Activated naive CD8-positive, alpha-beta T cell treated with anti-CD3 and anti-CD28 coated beads, Interleukin-2, amount 10 ng/mL, durations not matched to agents 7 days and 5 days (primary cell): ENCODE results near the gene TRIM29. TPM values are rescaled to one million over a fixed set of nuclear protein-coding genes. Genes with fewer than 3 reads are reported as not detected.

Experiments used
- ATAC-seq: fragments of 150-1000 bp; cut with Tn5 transposase; one replicate; pipeline ENCODE4 v1.10.0; 2021; ENCODE audit warnings: low read depth, moderate library complexity
- POLR2A ChIA-PET: fragments of 350-600 bp; sonication (Branson Sonifier 250); formaldehyde crosslinking; loops from one replicate; lab custom pipeline; 2021; ENCODE audit warnings: antibody characterized with exemption; lab: Charles Lee
- DNase-seq: peaks from one replicate; pipeline ENCODE4 v3.0.0; 2021
- H3K27ac Mint-ChIP-seq: one replicate; pipeline ENCODE4 v1.8.0; 2022; ENCODE audit warnings: mild to moderate bottlenecking, mixed read lengths
- H3K27me3 Mint-ChIP-seq: one replicate; pipeline ENCODE4 v1.8.0; 2022; ENCODE audit warnings: mild to moderate bottlenecking, moderate library complexity, mixed read lengths
- H3K36me3 Mint-ChIP-seq: one replicate; pipeline ENCODE4 v1.8.0; 2021; ENCODE audit warnings: mild to moderate bottlenecking, mixed read lengths
- H3K4me1 Mint-ChIP-seq: one replicate; pipeline ENCODE4 v1.8.0; 2021; ENCODE audit warnings: mixed read lengths
- H3K4me3 Mint-ChIP-seq: one replicate; pipeline ENCODE4 v1.8.0; 2022; ENCODE audit warnings: mild to moderate bottlenecking, moderate library complexity, mixed read lengths
- H3K9me3 Mint-ChIP-seq: one replicate; pipeline ENCODE4 v1.8.0; 2021; ENCODE audit warnings: mixed read lengths
- total RNA-seq, 2 experiments: library from RNA; stranded (reverse); gene quantifications; one replicate each; pipeline ENCODE4 v1.2.3, GENCODE V29; 2021

TRIM29 gene
- total RNA-seq, 2 experiments from 2014 or later = not detected

DNA sequence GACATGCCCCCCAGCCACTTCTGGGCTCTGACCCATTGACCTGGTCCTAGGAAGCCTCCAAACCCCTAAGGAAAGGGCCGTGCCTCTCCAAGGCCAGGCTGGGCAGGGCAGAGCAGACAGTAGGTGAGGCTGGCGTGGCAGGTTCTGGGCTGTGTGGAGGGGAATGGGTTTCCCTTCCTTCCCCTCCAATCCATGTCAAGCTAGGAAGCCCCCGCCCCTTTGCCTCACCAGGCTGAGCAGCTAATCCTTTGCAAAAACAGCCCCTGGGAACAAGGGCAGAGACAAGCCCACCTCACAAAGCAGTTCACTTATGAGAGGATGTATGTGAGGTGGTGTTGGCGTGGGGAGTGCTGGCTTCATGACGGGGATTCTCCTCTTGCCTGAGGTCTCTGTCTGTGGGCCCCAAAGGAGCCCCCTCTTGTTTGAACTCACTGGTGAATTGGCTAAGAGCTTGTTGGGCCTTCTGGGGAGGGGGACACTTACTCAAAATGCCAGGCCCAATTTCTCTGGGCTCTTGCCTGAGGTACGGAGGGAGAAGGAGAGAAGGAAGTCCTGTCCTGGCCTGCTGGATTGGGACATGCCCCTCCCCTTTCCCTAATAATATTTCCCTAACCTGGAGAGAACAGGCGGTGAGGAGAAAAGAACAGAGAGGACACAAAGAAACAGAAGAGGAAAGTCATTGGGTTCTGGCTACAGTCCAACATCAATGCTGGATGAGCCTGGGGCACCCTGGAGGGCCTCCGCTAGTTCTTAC lies 1.6 kb upstream of the TRIM29 start:
- Mint-ChIP-seq H3K4me3 (no peak overlapping the region), H3K27ac (no peak overlapping the region), H3K27me3 (peaks cover 7% of the 10 kb centered on the region), H3K9me3 (no peaks in the 10 kb centered on the region), H3K36me3 (no peaks in the 10 kb centered on the region), H3K4me1 (no peaks in the 10 kb centered on the region)
- ATAC-seq = no peak
- POLR2A ChIA-PET = no interaction called here
- DNase-seq = no peak

- POLR2A ChIA-PET = no interaction called here
- Mint-ChIP-seq H3K9me3 (no peaks in the 10 kb centered on the region), H3K27ac (no peak overlapping the region), H3K36me3 (no peaks in the 10 kb centered on the region), H3K4me3 (no peak overlapping the region), H3K27me3 (peaks cover 5% of the 10 kb centered on the region), H3K4me1 (no peaks in the 10 kb centered on the region)
- ATAC-seq = no peak
- DNase-seq = no peak
Observed at GRCh38 chr11:120137187-120137610, 714 bp downstream of the TRIM29 start.

- no peaks in the 10 kb centered on the region for H3K4me1 Mint-ChIP-seq
- H3K27me3 Mint-ChIP-seq = peaks cover 5% of the 10 kb centered on the region
- H3K27ac Mint-ChIP-seq = no peak overlapping the region
- POLR2A ChIA-PET = no interaction called here
- DNase-seq = no peak
- no peak overlapping the region for H3K4me3 Mint-ChIP-seq
- no peaks in the 10 kb centered on the region for H3K9me3 Mint-ChIP-seq
- no peaks in the 10 kb centered on the region for H3K36me3 Mint-ChIP-seq
- ATAC-seq = no peak
Observed at GRCh38 chr11:120136356-120136755, 1.6 kb downstream of the TRIM29 start.

DNA sequence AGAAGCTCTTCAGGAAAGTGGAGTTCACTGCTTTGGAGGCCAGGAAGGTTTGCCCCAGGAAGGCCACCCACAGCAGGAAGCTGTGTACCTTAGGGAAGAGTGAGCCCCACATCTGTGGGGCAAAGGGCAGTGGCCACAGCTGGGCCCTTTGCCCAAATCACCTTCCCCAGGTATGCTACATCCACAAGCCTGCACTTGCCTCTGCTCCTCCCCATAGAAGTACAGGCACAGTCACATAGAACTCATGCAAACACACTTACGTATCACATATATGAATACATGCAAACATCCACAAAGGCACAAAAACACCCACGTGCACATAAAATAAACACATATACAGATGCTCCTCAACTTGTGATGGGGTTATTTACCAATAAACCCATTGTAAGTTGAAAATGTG lies 2.1 kb downstream of the TRIM29 start:
- no peaks in the 10 kb centered on the region for H3K4me1 Mint-ChIP-seq
- no peak overlapping the region for H3K4me3 Mint-ChIP-seq
- H3K36me3 Mint-ChIP-seq = no peaks in the 10 kb centered on the region
- POLR2A ChIA-PET = no interaction called here
- DNase-seq (no peak), ATAC-seq (no peak)
- peaks cover 5% of the 10 kb centered on the region for H3K27me3 Mint-ChIP-seq
- H3K9me3 Mint-ChIP-seq = no peaks in the 10 kb centered on the region
- H3K27ac Mint-ChIP-seq = no peak overlapping the region

GRCh38 chr11:120134931-120135228 lies 3.0 kb downstream of the TRIM29 start:
- no peaks in the 10 kb centered on the region for H3K4me1 Mint-ChIP-seq
- no peak for ATAC-seq
- no peak overlapping the region for H3K4me3 Mint-ChIP-seq
- H3K36me3 Mint-ChIP-seq = no peaks in the 10 kb centered on the region
- no peaks in the 10 kb centered on the region for H3K9me3 Mint-ChIP-seq
- H3K27ac Mint-ChIP-seq = no peak overlapping the region
- no peaks in the 10 kb centered on the region for H3K27me3 Mint-ChIP-seq
- POLR2A ChIA-PET = no interaction called here
- DNase-seq = peak; percentile 4

GRCh38 chr11:120134106-120134930 lies 3.6 kb downstream of the TRIM29 start:
- DNase-seq = peak; percentile 7

DNA sequence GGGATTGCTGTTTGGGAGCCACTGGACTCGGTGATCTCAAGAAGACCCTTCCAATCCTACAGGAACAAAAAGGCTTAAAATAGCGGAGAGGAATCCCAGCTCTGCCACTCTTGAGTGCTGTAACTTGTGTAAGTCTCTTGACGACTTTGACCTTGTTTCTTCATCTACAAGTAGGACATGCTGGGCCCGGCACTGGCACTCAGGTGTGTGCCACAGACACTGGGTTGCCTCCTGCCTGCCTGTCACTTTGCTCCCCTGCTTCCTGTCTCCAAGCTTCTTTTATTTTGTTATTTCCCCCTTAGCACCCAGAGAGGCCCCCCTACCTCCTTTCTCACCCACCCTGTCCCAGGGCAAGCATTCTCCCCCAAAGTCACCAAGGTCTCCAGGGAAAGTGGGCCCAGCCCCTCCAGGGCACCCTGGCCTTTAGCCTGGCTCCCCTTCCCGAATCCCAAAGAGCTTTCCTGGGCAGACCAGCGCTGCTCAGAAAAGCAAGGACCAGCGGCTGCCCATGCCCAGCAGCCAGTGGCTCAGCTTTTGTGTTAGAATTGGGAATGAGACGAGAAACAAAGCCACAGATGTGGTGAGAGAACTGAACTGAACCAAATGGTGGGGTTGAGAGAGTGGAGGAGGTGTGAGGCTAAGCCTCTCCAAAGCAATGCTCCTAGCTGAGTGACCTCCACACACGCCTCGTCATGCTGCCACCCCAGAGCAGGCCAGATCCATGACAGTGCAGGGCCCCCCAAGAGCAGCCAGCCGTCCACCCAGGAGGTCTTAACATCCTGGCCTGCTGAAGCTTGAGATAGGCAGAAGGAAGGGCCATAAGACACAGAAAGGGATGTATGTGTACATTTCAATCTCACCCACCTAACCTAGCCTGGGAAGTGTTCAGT lies 4.5 kb downstream of the TRIM29 start:
- no peak overlapping the region for H3K27ac Mint-ChIP-seq
- ATAC-seq (no peak), DNase-seq (peak; percentile 5)
- POLR2A ChIA-PET = no interaction called here
- H3K4me1 Mint-ChIP-seq = no peaks in the 10 kb centered on the region
- H3K27me3 Mint-ChIP-seq = no peaks in the 10 kb centered on the region
- H3K9me3 Mint-ChIP-seq = no peaks in the 10 kb centered on the region
- no peaks in the 10 kb centered on the region for H3K36me3 Mint-ChIP-seq
- no peak overlapping the region for H3K4me3 Mint-ChIP-seq

More at GRCh38 chr11:120134106-120134930, 3.6 kb downstream of the TRIM29 start:
- Mint-ChIP-seq H3K9me3 (no peaks in the 10 kb centered on the region), H3K4me3 (no peak overlapping the region), H3K4me1 (no peaks in the 10 kb centered on the region), H3K36me3 (no peaks in the 10 kb centered on the region), H3K27ac (no peak overlapping the region), H3K27me3 (no peaks in the 10 kb centered on the region)
- no peak for ATAC-seq
- POLR2A ChIA-PET = no interaction called here

DNA sequence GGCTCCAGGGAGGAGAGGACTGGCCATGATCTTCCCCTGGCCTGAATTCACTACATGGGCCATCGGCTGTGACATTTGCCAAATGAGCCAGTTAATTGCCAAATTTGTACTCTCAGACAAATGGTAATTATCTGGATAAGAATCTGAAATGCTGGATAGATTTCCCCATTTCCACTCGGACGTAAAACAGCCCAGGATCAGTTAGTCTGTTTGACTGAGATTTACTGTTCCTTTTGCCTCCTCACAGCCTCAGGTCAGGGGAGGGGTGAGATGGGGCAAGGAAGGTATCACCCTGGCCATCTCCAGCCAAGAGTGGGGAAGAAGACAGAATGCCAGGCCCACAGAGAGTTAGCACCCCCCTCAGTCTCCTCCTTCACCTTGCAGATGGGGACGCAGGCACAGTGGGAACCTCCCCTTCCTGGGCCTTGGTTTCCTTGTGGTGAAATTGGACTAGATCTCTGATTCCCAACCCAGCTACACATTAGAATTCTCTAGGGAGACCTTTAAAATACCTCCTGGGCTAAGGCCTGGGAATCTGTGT lies 5.2 kb downstream of the TRIM29 start:
- POLR2A ChIA-PET = no interaction called here

DNA sequence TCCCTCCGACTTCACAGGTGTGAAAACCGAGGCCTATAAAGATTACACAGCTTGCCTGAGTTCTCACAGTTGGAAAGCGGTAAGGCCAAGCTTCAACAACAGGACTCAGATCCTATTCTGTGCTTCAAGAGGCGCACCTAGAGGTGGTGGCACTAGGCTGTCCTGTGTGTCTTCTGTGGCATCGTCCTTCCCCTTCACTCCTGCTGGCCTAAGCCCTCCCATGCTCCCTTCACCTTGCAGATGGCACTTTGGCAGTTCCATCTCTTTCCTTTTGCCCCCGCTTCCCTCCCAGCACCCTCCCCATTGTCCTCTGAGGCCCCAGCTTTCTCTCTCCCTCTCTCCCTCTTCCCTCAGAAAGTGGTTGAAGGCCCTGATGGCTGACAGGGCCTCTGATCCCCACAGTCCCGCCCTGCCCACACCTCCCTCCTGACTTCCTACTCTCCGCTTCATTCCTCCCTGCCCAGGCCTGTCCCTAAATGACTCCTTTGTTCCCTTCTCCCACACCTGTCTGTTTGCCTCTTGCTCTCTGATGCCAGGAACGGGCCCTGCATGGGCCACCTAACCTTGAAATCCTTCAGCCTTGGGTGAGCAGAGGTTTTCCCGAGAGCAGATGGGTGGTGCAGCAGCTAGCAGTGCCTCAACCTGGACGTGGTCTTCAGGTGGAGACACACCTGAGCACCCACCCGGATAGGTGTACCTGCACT lies 5.8 kb downstream of the TRIM29 start:
- POLR2A ChIA-PET = no interaction called here
- Mint-ChIP-seq H3K4me1 (no peaks in the 10 kb centered on the region), H3K9me3 (no peaks in the 10 kb centered on the region), H3K27ac (no peak overlapping the region), H3K36me3 (no peaks in the 10 kb centered on the region), H3K27me3 (no peaks in the 10 kb centered on the region), H3K4me3 (no peak overlapping the region)
- peak; percentile 3 for DNase-seq
- no peak for ATAC-seq

More for the DNA sequence above, 5.2 kb downstream of the TRIM29 start:
- H3K27me3 Mint-ChIP-seq = no peaks in the 10 kb centered on the region
- DNase-seq (peak; percentile 12), ATAC-seq (no peak)
- H3K9me3 Mint-ChIP-seq = no peaks in the 10 kb centered on the region
- H3K4me3 Mint-ChIP-seq = no peak overlapping the region
- H3K4me1 Mint-ChIP-seq = no peaks in the 10 kb centered on the region
- no peaks in the 10 kb centered on the region for H3K36me3 Mint-ChIP-seq
- no peak overlapping the region for H3K27ac Mint-ChIP-seq

GRCh38 chr11:120130991-120131760 lies 6.7 kb downstream of the TRIM29 start:
- H3K36me3 Mint-ChIP-seq = no peaks in the 10 kb centered on the region
- H3K4me1 Mint-ChIP-seq = no peaks in the 10 kb centered on the region
- ATAC-seq = no peak
- H3K9me3 Mint-ChIP-seq = no peaks in the 10 kb centered on the region
- DNase-seq = no peak
- no peaks in the 10 kb centered on the region for H3K27me3 Mint-ChIP-seq
- POLR2A ChIA-PET = no interaction called here
- no peak overlapping the region for H3K27ac Mint-ChIP-seq
- H3K4me3 Mint-ChIP-seq = no peak overlapping the region

- peak; percentile 6 for DNase-seq
- POLR2A ChIA-PET = no interaction called here
- ATAC-seq = no peak
- Mint-ChIP-seq H3K4me3 (no peak overlapping the region), H3K36me3 (no peaks in the 10 kb centered on the region), H3K27me3 (no peaks in the 10 kb centered on the region), H3K4me1 (no peaks in the 10 kb centered on the region), H3K27ac (no peak overlapping the region), H3K9me3 (no peaks in the 10 kb centered on the region)
Observed at GRCh38 chr11:120130176-120130980, 7.5 kb downstream of the TRIM29 start.
